HCT116 (cell line): Measurements from ENCODE around the gene MAP3K5. TPM values are rescaled to one million over a fixed set of nuclear protein-coding genes. Genes with fewer than 3 reads are reported as not detected.

Experiments used
- ATAC-seq: fragments of 200-7000 bp; cut with Tn5 transposase; 2 replicates; pipeline ENCODE4 v1.9.1; 2020; ENCODE audit warnings: mild to moderate bottlenecking, moderate library complexity
- BruUV-seq: library from RNA; stranded (reverse); fragments of 400-500 nt; replicated peaks from 2 replicates; lab custom pipeline; 2021; lab: Mats Ljungman, UMichigan
- CTCF ChIA-PET: fragments of 300-600 bp; sonication (Branson Sonifier 250); formaldehyde crosslinking; loops from one replicate; lab custom pipeline; 2021; ENCODE audit warnings: antibody characterized with exemption; lab: Charles Lee
- POLR2A ChIA-PET: fragments of 300-600, 350-600 bp; sonication (Branson Sonifier 250); formaldehyde crosslinking; loops from one replicate; lab custom pipeline; 2021; ENCODE audit warnings: antibody characterized with exemption; lab: Charles Lee
- RAD21 ChIA-PET, 2 experiments: fragments of 300-600 bp; sonication (Branson Sonifier 250); formaldehyde crosslinking; loops; one replicate each; lab custom pipeline; 2023; ENCODE audit warnings: low total read pairs in 2 of 2; ENCODE audit not compliant: uncharacterized antibody in 2 of 2, unreplicated experiment in 2 of 2, low non-redundant PET in 1 of 2; lab: Charles Lee
- DNase-seq: peaks from one replicate; pipeline ENCODE4 v3.0.0-alpha.2; 2010; ENCODE audit warnings: low read depth, low spot score
- H2AFZ ChIP-seq: fragments of 200-600 bp; shearing (Covaris generic), sonication (generic); 2 replicates; pipeline ENCODE4 v1.6.1; 2017; ENCODE audit warnings: low read depth, mixed run types, mixed read lengths, antibody characterized with exemption, low read length; ENCODE audit not compliant: poor library complexity, severe bottlenecking
- H3K27ac ChIP-seq: 2 replicates; pipeline ENCODE4 v1.5.1; 2012; ENCODE audit warnings: low read depth, low read length
- H3K27me3 ChIP-seq: fragments of 200-600 bp; sonication (generic); 2 replicates; pipeline ENCODE4 v1.6.1; 2016; ENCODE audit warnings: mixed run types, low read length, mixed read lengths; ENCODE audit not compliant: insufficient read depth
- H3K36me3 ChIP-seq, 2 experiments: fragments of 200-500 bp in 1 of 2; fragments of 200-600 bp in 1 of 2; sonication (Bioruptor generic) in 1 of 2; sonication (generic) in 1 of 2; 2 replicates each; pipeline versions ENCODE4 v1.5.1 to v1.6.1; 2014 to 2016; ENCODE audit warnings: low read length in 2 of 2, inconsistent platforms in 1 of 2, mixed read lengths in 1 of 2, mixed run types in 1 of 2; ENCODE audit not compliant: insufficient read depth in 2 of 2, control insufficient read depth in 1 of 2
- H3K4me1 ChIP-seq, 2 experiments: fragments of 200-600 bp in 1 of 2; sonication (generic) in 1 of 2; 2 replicates each; pipeline versions ENCODE4 v1.5.1 to v1.6.1; 2012 to 2017; ENCODE audit warnings: low read length in 2 of 2, inconsistent platforms in 1 of 2, mild to moderate bottlenecking in 1 of 2, mixed read lengths in 1 of 2, mixed run types in 1 of 2, moderate library complexity in 1 of 2; ENCODE audit not compliant: insufficient read depth in 2 of 2, control insufficient read depth in 1 of 2
- H3K4me2 ChIP-seq: fragments of 200-600 bp; sonication (generic); 2 replicates; pipeline ENCODE4 v1.6.1; 2017; ENCODE audit warnings: mixed run types, low read length, mixed read lengths
- H3K4me3 ChIP-seq, 2 experiments: fragments of 200-600 bp in 1 of 2; sonication (generic) in 1 of 2; replicated peaks in 1 of 2; 2 replicates each; pipeline ENCODE4 v1.5.1; 2011 to 2016; ENCODE audit warnings: low read length in 2 of 2, control low read depth in 1 of 2, low read depth in 1 of 2, mild to moderate bottlenecking in 1 of 2, mixed read lengths in 1 of 2, mixed run types in 1 of 2
- H3K79me2 ChIP-seq: fragments of 200-600 bp; sonication (generic); 2 replicates; pipeline ENCODE4 v1.6.1; 2017; ENCODE audit warnings: mild to moderate bottlenecking, mixed run types, low read length, moderate library complexity, mixed read lengths; ENCODE audit not compliant: insufficient read depth
- H3K9ac ChIP-seq: fragments of 200-600 bp; sonication (generic); 2 replicates; pipeline ENCODE4 v1.6.1; 2016; ENCODE audit warnings: low read length, mixed read lengths
- H3K9me2 ChIP-seq: fragments of 200-600 bp; sonication (generic), shearing (Covaris generic); 2 replicates; pipeline ENCODE4 v1.6.1; 2017; ENCODE audit warnings: mixed run types, mild to moderate bottlenecking, moderate library complexity; ENCODE audit not compliant: insufficient read depth
- H3K9me3 ChIP-seq, 2 experiments: fragments of 200-500 bp in 1 of 2; fragments of 200-600 bp in 1 of 2; sonication (Bioruptor generic) in 1 of 2; sonication (generic) in 1 of 2; 2 replicates each; pipeline ENCODE4 v1.6.1; 2014 to 2017; ENCODE audit warnings: low read length in 2 of 2, mixed read lengths in 2 of 2, inconsistent platforms in 1 of 2, low read depth in 1 of 2, mild to moderate bottlenecking in 1 of 2, mixed run types in 1 of 2, moderate library complexity in 1 of 2; ENCODE audit not compliant: control insufficient read depth in 1 of 2, insufficient read depth in 1 of 2
- H4K20me1 ChIP-seq: fragments of 200-600 bp; sonication (generic), shearing (Covaris generic); 2 replicates; pipeline ENCODE4 v1.6.1; 2017; ENCODE audit warnings: mixed run types, mild to moderate bottlenecking, moderate library complexity; ENCODE audit not compliant: insufficient read depth
- CBX3 ChIP-seq: IDR thresholded peaks from 2 replicates; pipeline ENCODE4 v1.6.1; 2012; ENCODE audit warnings: low read depth
- CEBPB ChIP-seq: IDR thresholded peaks from 2 replicates; pipeline ENCODE4 v1.6.1; 2012; ENCODE audit warnings: low read depth
- EGR1 ChIP-seq: IDR thresholded peaks from 2 replicates; pipeline ENCODE4 v1.6.1; 2012; ENCODE audit warnings: low read depth
- ELF1 ChIP-seq: IDR thresholded peaks from 2 replicates; pipeline ENCODE4 v1.6.1; 2012; ENCODE audit warnings: low read depth, borderline replicate concordance
- EZH2 ChIP-seq: fragments of 200-600 bp; sonication (generic); IDR thresholded peaks from 2 replicates; pipeline ENCODE4 v1.6.1; 2017; ENCODE audit warnings: antibody characterized with exemption, mixed run types
- FOSL1 ChIP-seq: IDR thresholded peaks from 2 replicates; pipeline ENCODE4 v1.6.1; 2012; ENCODE audit warnings: low read depth
- JUND ChIP-seq: IDR thresholded peaks from 2 replicates; pipeline ENCODE4 v1.6.1; 2012
- POLR2A ChIP-seq: IDR thresholded peaks from 2 replicates; pipeline ENCODE4 v1.7.0; 2011; ENCODE audit warnings: borderline replicate concordance; ENCODE audit not compliant: insufficient read depth, insufficient read length; ENCODE audit errors: extremely low read depth
- SIN3A ChIP-seq: IDR thresholded peaks from 2 replicates; pipeline ENCODE4 v1.6.1; 2012; ENCODE audit warnings: low read depth
- TCF7L2 ChIP-seq: IDR thresholded peaks from 2 replicates; pipeline ENCODE4 v1.7.0; 2011; ENCODE audit warnings: borderline replicate concordance, inconsistent platforms; ENCODE audit not compliant: insufficient read depth, insufficient read length; ENCODE audit errors: extremely low read depth
- YY1 ChIP-seq: IDR thresholded peaks from 2 replicates; pipeline ENCODE4 v1.6.1; 2011; ENCODE audit warnings: low read length, low read depth, moderate library complexity, mild to moderate bottlenecking; ENCODE audit not compliant: insufficient replicate concordance; ENCODE audit errors: extremely low read depth
- ZFX ChIP-seq: fragments of 450-650 bp; IDR thresholded peaks from 2 replicates; pipeline ENCODE4 v1.6.1; 2017
- intact Hi-C: fragments of 100-400 bp; cut with micrococcal nuclease; formaldehyde crosslinking; loops from 2 replicates; pipeline ENCODE4 v1.10.0; 2022
- total RNA-seq: library from RNA; stranded (reverse); gene quantifications from one replicate; pipeline ENCODE4 v1.2.1, GENCODE V29; 2021; ENCODE audit not compliant: unreplicated experiment
- TF ChIP-seq, protein P1 (sequence below): IDR thresholded peaks from 2 replicates; pipeline ENCODE4 v1.6.1; 2012; ENCODE audit warnings: low read depth
- TF ChIP-seq, protein P2 (sequence below): IDR thresholded peaks from 2 replicates; pipeline ENCODE4 v1.6.1; 2011; ENCODE audit warnings: mild to moderate bottlenecking, low read length, moderate library complexity; ENCODE audit not compliant: insufficient replicate concordance; ENCODE audit errors: extremely low read depth

Gene MAP3K5
- total RNA-seq, 1 experiment from 2014 or later, result 11.8 TPM

DNA sequence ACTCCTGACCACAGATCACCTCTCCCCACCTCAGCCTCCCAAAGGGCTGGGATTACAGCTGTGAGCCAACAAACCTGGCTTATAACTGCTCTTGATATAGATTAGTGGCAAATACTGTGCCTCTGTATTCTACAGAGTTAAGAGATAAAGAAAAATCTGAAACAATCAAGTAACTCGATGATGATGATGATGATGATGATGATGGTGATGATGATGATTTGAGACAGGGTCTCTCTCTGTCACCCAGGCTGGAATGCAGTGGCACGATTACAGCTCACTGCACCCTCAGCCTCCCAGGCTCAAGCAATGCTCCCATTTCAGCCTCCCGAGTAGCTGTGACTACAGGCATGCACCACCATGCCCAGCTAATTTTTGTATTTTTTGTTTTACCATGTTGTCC lies 175.8 kb downstream of the MAP3K5 start:
- no peak overlapping the region for H3K4me2 ChIP-seq
- peaks cover 6 to 13% of the 10 kb centered on the region in 2 experiments for H3K4me1 ChIP-seq
- no peak overlapping the region for H3K27ac ChIP-seq
- ChIA-PET POLR2A (no interaction called here), RAD21 (no interaction called here), CTCF (interaction anchor here (1.4 kb wide), 1 partner anchor 176 kb away, joined by 3 read pairs; the partner anchor contains the start of gene MAP3K5)
- no peak for DNase-seq
- 0 out of 4 replicates have a peak, but pooled peaks cover 0 to 4% of the 10 kb centered on the region in 2 experiments for H3K36me3 ChIP-seq
- H3K9me3 ChIP-seq, result no peaks in the 10 kb centered on the region
- no peaks in the 10 kb centered on the region for H3K9me2 ChIP-seq
- TF ChIP-seq FOSL1, result no peak
- TF ChIP-seq SIN3A, result no peak
- TF ChIP-seq POLR2A, result no peak
- no peak for TF ChIP-seq CBX3
- no peaks in the 10 kb centered on the region for H4K20me1 ChIP-seq
- intact Hi-C loops, result no loop called here
- H3K9ac ChIP-seq, result no peak overlapping the region
- no peak for ATAC-seq
- no peak overlapping the region for H3K4me3 ChIP-seq
- no peak overlapping the region for H2AFZ ChIP-seq
- no TSS peak for BruUV-seq
- H3K27me3 ChIP-seq, result no peaks in the 10 kb centered on the region
- no peaks in the 10 kb centered on the region for H3K79me2 ChIP-seq

DNA sequence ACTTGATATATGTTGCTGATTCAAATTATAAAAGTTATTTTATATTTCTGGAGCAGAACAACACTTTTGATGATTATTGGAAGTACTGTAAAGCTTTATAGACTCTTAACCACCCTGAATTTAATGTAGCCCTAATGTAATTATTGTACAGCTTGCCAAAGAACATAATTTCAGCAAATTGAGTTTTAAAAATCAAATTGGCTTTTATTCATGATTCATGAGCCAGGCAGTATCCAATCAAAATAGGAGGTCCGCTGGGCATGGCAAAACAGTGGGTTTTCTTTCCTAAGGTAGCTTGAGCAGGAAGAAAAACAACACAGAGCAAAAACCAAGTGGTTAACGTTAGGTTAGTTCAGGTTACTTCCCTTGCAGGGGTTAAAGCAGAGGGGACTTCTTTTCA lies 177.3 kb downstream of the MAP3K5 start:
- no peaks in the 10 kb centered on the region for H3K79me2 ChIP-seq
- H2AFZ ChIP-seq, result no peak overlapping the region
- no peaks in the 10 kb centered on the region for H3K9me3 ChIP-seq
- BruUV-seq, result no TSS peak
- TF ChIP-seq, protein P1, sequence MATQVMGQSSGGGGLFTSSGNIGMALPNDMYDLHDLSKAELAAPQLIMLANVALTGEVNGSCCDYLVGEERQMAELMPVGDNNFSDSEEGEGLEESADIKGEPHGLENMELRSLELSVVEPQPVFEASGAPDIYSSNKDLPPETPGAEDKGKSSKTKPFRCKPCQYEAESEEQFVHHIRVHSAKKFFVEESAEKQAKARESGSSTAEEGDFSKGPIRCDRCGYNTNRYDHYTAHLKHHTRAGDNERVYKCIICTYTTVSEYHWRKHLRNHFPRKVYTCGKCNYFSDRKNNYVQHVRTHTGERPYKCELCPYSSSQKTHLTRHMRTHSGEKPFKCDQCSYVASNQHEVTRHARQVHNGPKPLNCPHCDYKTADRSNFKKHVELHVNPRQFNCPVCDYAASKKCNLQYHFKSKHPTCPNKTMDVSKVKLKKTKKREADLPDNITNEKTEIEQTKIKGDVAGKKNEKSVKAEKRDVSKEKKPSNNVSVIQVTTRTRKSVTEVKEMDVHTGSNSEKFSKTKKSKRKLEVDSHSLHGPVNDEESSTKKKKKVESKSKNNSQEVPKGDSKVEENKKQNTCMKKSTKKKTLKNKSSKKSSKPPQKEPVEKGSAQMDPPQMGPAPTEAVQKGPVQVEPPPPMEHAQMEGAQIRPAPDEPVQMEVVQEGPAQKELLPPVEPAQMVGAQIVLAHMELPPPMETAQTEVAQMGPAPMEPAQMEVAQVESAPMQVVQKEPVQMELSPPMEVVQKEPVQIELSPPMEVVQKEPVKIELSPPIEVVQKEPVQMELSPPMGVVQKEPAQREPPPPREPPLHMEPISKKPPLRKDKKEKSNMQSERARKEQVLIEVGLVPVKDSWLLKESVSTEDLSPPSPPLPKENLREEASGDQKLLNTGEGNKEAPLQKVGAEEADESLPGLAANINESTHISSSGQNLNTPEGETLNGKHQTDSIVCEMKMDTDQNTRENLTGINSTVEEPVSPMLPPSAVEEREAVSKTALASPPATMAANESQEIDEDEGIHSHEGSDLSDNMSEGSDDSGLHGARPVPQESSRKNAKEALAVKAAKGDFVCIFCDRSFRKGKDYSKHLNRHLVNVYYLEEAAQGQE, result no peak
- TF ChIP-seq YY1 (no peak), CBX3 (no peak), JUND (no peak), POLR2A (no peak), TCF7L2 (no peak), EZH2 (no peak), ELF1 (no peak), CEBPB (no peak), EGR1 (no peak), ZFX (no peak)
- TF ChIP-seq, protein P2, sequence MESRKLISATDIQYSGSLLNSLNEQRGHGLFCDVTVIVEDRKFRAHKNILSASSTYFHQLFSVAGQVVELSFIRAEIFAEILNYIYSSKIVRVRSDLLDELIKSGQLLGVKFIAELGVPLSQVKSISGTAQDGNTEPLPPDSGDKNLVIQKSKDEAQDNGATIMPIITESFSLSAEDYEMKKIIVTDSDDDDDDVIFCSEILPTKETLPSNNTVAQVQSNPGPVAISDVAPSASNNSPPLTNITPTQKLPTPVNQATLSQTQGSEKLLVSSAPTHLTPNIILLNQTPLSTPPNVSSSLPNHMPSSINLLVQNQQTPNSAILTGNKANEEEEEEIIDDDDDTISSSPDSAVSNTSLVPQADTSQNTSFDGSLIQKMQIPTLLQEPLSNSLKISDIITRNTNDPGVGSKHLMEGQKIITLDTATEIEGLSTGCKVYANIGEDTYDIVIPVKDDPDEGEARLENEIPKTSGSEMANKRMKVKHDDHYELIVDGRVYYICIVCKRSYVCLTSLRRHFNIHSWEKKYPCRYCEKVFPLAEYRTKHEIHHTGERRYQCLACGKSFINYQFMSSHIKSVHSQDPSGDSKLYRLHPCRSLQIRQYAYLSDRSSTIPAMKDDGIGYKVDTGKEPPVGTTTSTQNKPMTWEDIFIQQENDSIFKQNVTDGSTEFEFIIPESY, result no peak
- DNase-seq (no peak), ATAC-seq (no peak)
- ChIA-PET CTCF (no interaction called here), POLR2A (no interaction called here), RAD21 (no interaction called here)
- no peaks in the 10 kb centered on the region for H3K27me3 ChIP-seq
- H3K4me2 ChIP-seq, result no peak overlapping the region
- H3K36me3 ChIP-seq, result 0 out of 4 replicates have a peak, but pooled peaks cover 0 to 4% of the 10 kb centered on the region in 2 experiments
- no peak overlapping the region for H3K9ac ChIP-seq
- no peak overlapping the region for H3K4me3 ChIP-seq
- no peaks in the 10 kb centered on the region for H3K9me2 ChIP-seq
- peaks cover 21 to 25% of the 10 kb centered on the region in 2 experiments for H3K4me1 ChIP-seq
- no peaks in the 10 kb centered on the region for H4K20me1 ChIP-seq
- intact Hi-C loops, result no loop called here
- no peak overlapping the region for H3K27ac ChIP-seq
